ENCODE data around the gene CNNM4.

The CNNM4 gene

DNA sequence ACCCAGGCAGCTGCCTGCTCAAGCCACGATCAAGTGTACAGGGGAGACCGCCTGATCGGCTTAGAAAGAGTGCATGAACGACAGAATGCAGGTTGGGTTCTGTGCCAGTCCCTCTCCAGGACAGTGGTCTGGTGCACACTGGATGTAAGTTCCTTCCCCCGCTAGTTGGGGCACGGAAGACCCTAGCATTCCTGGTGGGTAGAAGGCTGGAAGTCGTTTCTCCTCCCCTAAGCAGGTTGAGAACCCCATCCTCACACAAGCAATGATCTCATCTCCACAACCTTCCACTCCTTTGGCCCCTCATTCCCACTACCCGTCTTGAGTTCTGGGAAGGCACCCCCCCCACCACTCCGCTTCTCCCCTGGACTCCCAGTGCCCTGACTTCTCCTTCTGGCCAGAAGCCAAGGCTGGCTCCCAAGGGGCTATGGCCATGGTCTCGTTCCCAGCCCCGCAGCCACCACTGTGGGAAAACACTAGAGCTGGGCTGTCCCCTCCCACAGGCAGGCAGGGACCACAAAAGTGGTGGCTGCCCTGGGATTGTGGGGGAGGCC, 98.5 kb downstream of the CNNM4 start (continued):
- TF ChIP-seq, protein P1, sequence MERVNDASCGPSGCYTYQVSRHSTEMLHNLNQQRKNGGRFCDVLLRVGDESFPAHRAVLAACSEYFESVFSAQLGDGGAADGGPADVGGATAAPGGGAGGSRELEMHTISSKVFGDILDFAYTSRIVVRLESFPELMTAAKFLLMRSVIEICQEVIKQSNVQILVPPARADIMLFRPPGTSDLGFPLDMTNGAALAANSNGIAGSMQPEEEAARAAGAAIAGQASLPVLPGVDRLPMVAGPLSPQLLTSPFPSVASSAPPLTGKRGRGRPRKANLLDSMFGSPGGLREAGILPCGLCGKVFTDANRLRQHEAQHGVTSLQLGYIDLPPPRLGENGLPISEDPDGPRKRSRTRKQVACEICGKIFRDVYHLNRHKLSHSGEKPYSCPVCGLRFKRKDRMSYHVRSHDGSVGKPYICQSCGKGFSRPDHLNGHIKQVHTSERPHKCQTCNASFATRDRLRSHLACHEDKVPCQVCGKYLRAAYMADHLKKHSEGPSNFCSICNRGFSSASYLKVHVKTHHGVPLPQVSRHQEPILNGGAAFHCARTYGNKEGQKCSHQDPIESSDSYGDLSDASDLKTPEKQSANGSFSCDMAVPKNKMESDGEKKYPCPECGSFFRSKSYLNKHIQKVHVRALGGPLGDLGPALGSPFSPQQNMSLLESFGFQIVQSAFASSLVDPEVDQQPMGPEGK (tag by site-specific recombination; IDR thresholded peaks at IDR 0.05) = peak; percentile 72
- TF ChIP-seq ZNF37A (tag by site-specific recombination; IDR thresholded peaks at IDR 0.05) (no peak), ZNF404 (tag by site-specific recombination; IDR thresholded peaks at IDR 0.05) (no peak), ZNF544 (tag by site-specific recombination; IDR thresholded peaks at IDR 0.05) (no peak), ZNF202 (tag by site-specific recombination; IDR thresholded peaks at IDR 0.05; ENCODE audit: borderline replicate concordance) (no peak), ZXDB (tag by site-specific recombination; IDR thresholded peaks at IDR 0.05) (no peak), ZNF354C (tag by site-specific recombination; IDR thresholded peaks at IDR 0.05; ENCODE audit: borderline replicate concordance, low read depth) (no peak), KLF9 (tag by site-specific recombination; IDR thresholded peaks at IDR 0.05; ENCODE audit: low read depth) (no peak), ZIC2 (tag by site-specific recombination; IDR thresholded peaks at IDR 0.05) (peak; percentile 15; the same call in 1 of the 2 replicates), IKZF3 (tag by site-specific recombination; IDR thresholded peaks at IDR 0.05) (0 out of 2 replicates have a peak, but pooled peaks have one; percentile 27), ZNF391 (tag by site-specific recombination; IDR thresholded peaks at IDR 0.05; ENCODE audit: borderline replicate concordance, low read depth) (no peak), ZBTB48 (tag by site-specific recombination; IDR thresholded peaks at IDR 0.05) (peak; percentile 72; the same call in 1 of the 2 replicates), BCL11A (tag by site-specific recombination; IDR thresholded peaks at IDR 0.05; ENCODE audit: low read depth) (no peak), ZNF837 (tag by site-specific recombination; IDR thresholded peaks at IDR 0.05) (no peak), ZNF423 (tag by site-specific recombination; IDR thresholded peaks at IDR 0.05) (no peak), GLIS1 (tag by site-specific recombination; IDR thresholded peaks at IDR 0.05) (no peak), ZNF621 (tag by site-specific recombination; IDR thresholded peaks at IDR 0.05) (no peak), ZNF624 (tag by site-specific recombination; IDR thresholded peaks at IDR 0.05) (no peak), ZNF426 (tag by site-specific recombination; IDR thresholded peaks at IDR 0.05) (no peak), ZNF792 (tag by site-specific recombination; IDR thresholded peaks at IDR 0.05) (no peak), ZNF677 (tag by site-specific recombination; IDR thresholded peaks at IDR 0.05) (no peak), ZNF510 (tag by site-specific recombination; IDR thresholded peaks at IDR 0.05; ENCODE audit: insufficient replicate concordance) (no peak), ZNF521 (tag by site-specific recombination; IDR thresholded peaks at IDR 0.05) (no peak)
- TF ChIP-seq, protein P2, sequence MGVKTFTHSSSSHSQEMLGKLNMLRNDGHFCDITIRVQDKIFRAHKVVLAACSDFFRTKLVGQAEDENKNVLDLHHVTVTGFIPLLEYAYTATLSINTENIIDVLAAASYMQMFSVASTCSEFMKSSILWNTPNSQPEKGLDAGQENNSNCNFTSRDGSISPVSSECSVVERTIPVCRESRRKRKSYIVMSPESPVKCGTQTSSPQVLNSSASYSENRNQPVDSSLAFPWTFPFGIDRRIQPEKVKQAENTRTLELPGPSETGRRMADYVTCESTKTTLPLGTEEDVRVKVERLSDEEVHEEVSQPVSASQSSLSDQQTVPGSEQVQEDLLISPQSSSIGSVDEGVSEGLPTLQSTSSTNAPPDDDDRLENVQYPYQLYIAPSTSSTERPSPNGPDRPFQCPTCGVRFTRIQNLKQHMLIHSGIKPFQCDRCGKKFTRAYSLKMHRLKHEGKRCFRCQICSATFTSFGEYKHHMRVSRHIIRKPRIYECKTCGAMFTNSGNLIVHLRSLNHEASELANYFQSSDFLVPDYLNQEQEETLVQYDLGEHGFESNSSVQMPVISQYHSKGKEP (tag by site-specific recombination; IDR thresholded peaks at IDR 0.05) = no peak
- TF ChIP-seq, protein P3, sequence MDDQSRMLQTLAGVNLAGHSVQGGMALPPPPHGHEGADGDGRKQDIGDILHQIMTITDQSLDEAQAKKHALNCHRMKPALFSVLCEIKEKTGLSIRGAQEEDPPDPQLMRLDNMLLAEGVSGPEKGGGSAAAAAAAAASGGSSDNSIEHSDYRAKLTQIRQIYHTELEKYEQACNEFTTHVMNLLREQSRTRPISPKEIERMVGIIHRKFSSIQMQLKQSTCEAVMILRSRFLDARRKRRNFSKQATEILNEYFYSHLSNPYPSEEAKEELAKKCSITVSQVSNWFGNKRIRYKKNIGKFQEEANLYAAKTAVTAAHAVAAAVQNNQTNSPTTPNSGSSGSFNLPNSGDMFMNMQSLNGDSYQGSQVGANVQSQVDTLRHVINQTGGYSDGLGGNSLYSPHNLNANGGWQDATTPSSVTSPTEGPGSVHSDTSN (CRISPR knock-in tag; IDR thresholded peaks at IDR 0.05) = no peak
- TF ChIP-seq, protein P4, sequence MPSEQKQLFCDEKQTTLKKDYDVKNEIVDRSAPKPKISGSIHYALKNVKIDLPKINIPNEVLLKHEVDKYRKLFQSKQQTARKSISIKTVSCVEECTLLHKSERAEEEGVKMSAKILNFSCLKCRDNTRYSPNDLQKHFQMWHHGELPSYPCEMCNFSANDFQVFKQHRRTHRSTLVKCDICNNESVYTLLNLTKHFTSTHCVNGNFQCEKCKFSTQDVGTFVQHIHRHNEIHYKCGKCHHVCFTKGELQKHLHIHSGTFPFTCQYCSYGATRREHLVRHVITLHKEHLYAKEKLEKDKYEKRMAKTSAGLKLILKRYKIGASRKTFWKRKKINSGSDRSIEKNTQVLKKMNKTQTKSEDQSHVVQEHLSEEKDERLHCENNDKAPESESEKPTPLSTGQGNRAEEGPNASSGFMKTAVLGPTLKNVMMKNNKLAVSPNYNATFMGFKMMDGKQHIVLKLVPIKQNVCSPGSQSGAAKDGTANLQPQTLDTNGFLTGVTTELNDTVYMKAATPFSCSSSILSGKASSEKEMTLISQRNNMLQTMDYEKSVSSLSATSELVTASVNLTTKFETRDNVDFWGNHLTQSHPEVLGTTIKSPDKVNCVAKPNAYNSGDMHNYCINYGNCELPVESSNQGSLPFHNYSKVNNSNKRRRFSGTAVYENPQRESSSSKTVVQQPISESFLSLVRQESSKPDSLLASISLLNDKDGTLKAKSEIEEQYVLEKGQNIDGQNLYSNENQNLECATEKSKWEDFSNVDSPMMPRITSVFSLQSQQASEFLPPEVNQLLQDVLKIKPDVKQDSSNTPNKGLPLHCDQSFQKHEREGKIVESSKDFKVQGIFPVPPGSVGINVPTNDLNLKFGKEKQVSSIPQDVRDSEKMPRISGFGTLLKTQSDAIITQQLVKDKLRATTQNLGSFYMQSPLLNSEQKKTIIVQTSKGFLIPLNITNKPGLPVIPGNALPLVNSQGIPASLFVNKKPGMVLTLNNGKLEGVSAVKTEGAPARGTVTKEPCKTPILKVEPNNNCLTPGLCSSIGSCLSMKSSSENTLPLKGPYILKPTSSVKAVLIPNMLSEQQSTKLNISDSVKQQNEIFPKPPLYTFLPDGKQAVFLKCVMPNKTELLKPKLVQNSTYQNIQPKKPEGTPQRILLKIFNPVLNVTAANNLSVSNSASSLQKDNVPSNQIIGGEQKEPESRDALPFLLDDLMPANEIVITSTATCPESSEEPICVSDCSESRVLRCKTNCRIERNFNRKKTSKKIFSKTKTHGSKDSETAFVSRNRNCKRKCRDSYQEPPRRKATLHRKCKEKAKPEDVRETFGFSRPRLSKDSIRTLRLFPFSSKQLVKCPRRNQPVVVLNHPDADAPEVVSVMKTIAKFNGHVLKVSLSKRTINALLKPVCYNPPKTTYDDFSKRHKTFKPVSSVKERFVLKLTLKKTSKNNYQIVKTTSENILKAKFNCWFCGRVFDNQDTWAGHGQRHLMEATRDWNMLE (tag by site-specific recombination; conservative IDR thresholded peaks at IDR 0.05; ENCODE audit: low read depth) = no peak
- TF ChIP-seq, protein P5, sequence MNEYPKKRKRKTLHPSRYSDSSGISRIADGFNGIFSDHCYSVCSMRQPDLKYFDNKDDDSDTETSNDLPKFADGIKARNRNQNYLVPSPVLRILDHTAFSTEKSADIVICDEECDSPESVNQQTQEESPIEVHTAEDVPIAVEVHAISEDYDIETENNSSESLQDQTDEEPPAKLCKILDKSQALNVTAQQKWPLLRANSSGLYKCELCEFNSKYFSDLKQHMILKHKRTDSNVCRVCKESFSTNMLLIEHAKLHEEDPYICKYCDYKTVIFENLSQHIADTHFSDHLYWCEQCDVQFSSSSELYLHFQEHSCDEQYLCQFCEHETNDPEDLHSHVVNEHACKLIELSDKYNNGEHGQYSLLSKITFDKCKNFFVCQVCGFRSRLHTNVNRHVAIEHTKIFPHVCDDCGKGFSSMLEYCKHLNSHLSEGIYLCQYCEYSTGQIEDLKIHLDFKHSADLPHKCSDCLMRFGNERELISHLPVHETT (tag by site-specific recombination; IDR thresholded peaks at IDR 0.05) = no peak
- TF ChIP-seq, protein P6, sequence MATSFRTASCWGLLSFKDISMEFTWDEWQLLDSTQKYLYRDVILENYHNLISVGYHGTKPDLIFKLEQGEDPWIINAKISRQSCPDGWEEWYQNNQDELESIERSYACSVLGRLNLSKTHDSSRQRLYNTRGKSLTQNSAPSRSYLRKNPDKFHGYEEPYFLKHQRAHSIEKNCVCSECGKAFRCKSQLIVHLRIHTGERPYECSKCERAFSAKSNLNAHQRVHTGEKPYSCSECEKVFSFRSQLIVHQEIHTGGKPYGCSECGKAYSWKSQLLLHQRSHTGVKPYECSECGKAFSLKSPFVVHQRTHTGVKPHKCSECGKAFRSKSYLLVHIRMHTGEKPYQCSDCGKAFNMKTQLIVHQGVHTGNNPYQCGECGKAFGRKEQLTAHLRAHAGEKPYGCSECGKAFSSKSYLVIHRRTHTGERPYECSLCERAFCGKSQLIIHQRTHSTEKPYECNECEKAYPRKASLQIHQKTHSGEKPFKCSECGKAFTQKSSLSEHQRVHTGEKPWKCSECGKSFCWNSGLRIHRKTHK (tag by site-specific recombination; IDR thresholded peaks at IDR 0.05) = no peak
